Breast epithelium (tissue), 3 donors: ENCODE results near the gene BOD1L1.

Experiments
- POLR2A ChIP-seq: fragments of 450-650 bp; IDR thresholded peaks from one replicate; pipeline ENCODE4 v1.6.1; 2016; ENCODE audit warnings: antibody characterized with exemption, mild to moderate bottlenecking, moderate library complexity
- POLR2AphosphoS5 ChIP-seq, 3 donors: sonication (generic); formaldehyde crosslinking; IDR thresholded peaks; one replicate each; pipeline ENCODE4 v1.6.1; 2017; ENCODE audit warnings: antibody characterized with exemption in 3 of 3
- TF ChIP-seq, protein P1 (sequence below), 3 donors: fragments of 450-650 bp; IDR thresholded peaks; one replicate each; pipeline ENCODE4 v1.5.1; 2016 to 2017; ENCODE audit warnings: antibody characterized with exemption in 3 of 3, mild to moderate bottlenecking in 3 of 3, moderate library complexity in 3 of 3

DNA sequence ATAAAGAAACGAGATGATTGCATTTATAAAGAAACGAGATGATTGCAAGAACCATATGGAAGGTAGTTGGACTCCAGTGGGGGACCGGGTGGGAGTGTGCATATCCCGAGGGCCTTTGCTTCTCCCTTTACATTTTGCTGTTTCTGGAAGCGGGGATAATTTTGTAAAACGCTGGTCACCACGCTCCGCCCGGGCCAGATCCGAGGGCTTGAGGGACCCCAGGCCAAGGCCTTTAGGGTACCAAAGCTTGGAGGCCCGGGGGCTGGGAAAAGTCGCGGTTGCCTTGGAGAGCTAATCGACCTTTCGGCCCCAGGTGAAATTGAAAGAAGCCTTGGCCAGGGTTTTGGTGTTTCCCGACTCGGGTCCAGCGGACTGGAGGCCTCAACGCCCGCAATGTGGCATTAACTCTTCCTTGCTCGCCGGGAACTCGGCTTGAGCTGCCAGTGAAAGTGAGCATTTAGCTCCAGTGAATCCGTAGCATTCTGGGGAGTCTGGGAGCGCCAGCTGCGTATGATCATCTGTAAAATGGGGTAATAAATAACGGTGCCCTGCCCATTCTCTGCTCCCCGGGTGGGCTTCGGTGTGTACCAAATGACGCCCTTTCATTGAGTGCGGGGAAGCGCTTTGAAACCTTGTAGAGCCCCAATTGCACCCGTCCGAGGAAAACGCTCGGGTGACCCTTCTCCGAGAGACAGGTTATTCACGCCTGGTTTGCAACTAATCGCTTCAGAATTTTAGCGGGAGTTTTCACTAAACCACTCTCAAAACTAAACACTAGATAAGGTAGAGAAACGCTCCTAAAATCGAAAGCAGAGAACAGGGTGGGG, 87.7 kb downstream of the BOD1L1 start:
- TF ChIP-seq, protein P1, sequence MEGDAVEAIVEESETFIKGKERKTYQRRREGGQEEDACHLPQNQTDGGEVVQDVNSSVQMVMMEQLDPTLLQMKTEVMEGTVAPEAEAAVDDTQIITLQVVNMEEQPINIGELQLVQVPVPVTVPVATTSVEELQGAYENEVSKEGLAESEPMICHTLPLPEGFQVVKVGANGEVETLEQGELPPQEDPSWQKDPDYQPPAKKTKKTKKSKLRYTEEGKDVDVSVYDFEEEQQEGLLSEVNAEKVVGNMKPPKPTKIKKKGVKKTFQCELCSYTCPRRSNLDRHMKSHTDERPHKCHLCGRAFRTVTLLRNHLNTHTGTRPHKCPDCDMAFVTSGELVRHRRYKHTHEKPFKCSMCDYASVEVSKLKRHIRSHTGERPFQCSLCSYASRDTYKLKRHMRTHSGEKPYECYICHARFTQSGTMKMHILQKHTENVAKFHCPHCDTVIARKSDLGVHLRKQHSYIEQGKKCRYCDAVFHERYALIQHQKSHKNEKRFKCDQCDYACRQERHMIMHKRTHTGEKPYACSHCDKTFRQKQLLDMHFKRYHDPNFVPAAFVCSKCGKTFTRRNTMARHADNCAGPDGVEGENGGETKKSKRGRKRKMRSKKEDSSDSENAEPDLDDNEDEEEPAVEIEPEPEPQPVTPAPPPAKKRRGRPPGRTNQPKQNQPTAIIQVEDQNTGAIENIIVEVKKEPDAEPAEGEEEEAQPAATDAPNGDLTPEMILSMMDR (IDR thresholded peaks at IDR 0.05) = no peak
- TF ChIP-seq POLR2AphosphoS5 (IDR thresholded peaks at IDR 0.05) = no peak
- TF ChIP-seq POLR2A = no peak
